Astrocyte of the cerebellum (primary cell): ENCODE results near the gene KCNS1.

Experiments
- DNase-seq: peaks from one replicate; pipeline ENCODE4 v3.0.0-alpha.2; 2011; ENCODE audit warnings: low read depth
- H3K4me3 ChIP-seq: 2 replicates; pipeline ENCODE4 v1.5.1; 2011; ENCODE audit warnings: mild to moderate bottlenecking, low read depth, low read length, moderate library complexity
- in situ Hi-C: cut with HindIII; loops from 2 replicates; pipeline ENCODE4 v1.10.0; 2017; ENCODE audit warnings: low sequenced_read_pairs
- TF ChIP-seq, protein P1 (sequence below): IDR thresholded peaks from 2 replicates; pipeline ENCODE4 v1.5.1; 2012; ENCODE audit warnings: low read length, low read depth, moderate library complexity, mild to moderate bottlenecking; ENCODE audit errors: missing control alignments

KCNS1 gene

GRCh38 chr20:45115386-45115774 is 14.5 kb upstream of the KCNS1 start:
- TF ChIP-seq, protein P1, sequence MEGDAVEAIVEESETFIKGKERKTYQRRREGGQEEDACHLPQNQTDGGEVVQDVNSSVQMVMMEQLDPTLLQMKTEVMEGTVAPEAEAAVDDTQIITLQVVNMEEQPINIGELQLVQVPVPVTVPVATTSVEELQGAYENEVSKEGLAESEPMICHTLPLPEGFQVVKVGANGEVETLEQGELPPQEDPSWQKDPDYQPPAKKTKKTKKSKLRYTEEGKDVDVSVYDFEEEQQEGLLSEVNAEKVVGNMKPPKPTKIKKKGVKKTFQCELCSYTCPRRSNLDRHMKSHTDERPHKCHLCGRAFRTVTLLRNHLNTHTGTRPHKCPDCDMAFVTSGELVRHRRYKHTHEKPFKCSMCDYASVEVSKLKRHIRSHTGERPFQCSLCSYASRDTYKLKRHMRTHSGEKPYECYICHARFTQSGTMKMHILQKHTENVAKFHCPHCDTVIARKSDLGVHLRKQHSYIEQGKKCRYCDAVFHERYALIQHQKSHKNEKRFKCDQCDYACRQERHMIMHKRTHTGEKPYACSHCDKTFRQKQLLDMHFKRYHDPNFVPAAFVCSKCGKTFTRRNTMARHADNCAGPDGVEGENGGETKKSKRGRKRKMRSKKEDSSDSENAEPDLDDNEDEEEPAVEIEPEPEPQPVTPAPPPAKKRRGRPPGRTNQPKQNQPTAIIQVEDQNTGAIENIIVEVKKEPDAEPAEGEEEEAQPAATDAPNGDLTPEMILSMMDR, result no peak
- in situ Hi-C loops, result no loop called here
- DNase-seq, result no peak
- H3K4me3 ChIP-seq, result no peak overlapping the region

- in situ Hi-C loops, result no loop called here
- DNase-seq, result no peak
These were observed 13.8 kb upstream of the KCNS1 start, which contains the start of gene WFDC5 for GRCh38 chr20:45114465-45115385. WFDC5 (minus strand) TSS chr20:45115174; CDS start chr20:45115083, 91 bp downstream.

GRCh38 chr20:45113865-45114264 is 12.9 kb upstream of the KCNS1 start:
- in situ Hi-C loops, result no loop called here
- no peak overlapping the region for H3K4me3 ChIP-seq
- no peak for DNase-seq

More at GRCh38 chr20:45114465-45115385, 13.8 kb upstream of the KCNS1 start, which contains the start of gene WFDC5:
- H3K4me3 ChIP-seq, result no peak within 1 kb of the TSS
- TF ChIP-seq, protein P1, result no peak

DNA sequence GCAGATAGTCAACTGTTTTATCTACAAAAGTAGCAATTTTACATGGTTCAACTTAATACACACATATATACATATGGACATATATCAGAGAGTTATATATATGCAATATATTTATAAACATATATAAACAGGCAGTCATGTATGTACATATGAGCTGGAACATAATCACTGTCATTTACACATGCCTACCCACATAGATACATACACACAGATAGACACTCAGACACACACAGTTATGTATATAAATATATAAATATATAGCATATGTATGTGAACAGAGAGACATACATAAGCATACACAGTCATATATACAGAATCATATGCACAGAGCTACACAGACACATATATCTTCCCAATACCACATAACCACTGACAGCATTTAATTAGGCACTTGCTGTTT is 11.8 kb upstream of the KCNS1 start:
- TF ChIP-seq, protein P1, result no peak
- in situ Hi-C loops, result no loop called here

More at GRCh38 chr20:45113865-45114264, 12.9 kb upstream of the KCNS1 start:
- TF ChIP-seq, protein P1, result no peak

DNA sequence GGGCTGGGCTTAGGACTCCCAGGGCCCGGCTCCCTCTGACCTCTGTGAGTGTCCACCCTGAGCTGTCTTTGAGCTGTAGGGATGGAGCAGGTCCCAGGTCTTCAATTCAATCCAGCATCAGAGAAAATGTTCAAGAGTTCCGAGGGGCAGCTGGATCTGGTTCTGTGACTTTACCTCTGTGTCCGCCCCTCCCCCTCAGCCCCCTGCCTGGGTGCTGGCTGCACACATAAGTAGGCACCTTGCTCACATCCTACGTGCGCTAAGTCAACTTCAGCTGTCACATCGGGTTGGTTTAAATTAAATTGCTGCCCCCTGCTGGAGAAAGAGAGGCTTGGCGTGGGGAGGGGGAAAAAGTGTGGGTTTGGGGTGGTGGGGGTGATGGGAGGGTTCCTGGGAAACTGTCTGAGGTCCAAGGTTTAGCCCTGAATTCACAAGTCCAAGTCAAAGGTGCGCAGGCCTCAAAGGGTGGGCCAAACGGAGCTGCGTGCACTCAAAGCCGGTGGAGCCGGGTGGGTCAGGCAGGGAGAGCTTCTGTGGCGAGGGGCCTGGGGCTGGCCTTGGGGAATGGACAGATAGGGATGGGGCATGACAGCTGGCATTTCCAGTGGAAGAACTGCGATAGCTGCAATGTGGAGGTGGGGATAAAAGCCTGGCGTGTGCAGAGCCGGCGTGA is 11.0 kb upstream of the KCNS1 start:
- H3K4me3 ChIP-seq, result no peak overlapping the region
- in situ Hi-C loops, result no loop called here
- TF ChIP-seq, protein P1, result peak; percentile 56
- no peak for DNase-seq

More for the DNA sequence above, 11.8 kb upstream of the KCNS1 start:
- no peak overlapping the region for H3K4me3 ChIP-seq
- no peak for DNase-seq

DNA sequence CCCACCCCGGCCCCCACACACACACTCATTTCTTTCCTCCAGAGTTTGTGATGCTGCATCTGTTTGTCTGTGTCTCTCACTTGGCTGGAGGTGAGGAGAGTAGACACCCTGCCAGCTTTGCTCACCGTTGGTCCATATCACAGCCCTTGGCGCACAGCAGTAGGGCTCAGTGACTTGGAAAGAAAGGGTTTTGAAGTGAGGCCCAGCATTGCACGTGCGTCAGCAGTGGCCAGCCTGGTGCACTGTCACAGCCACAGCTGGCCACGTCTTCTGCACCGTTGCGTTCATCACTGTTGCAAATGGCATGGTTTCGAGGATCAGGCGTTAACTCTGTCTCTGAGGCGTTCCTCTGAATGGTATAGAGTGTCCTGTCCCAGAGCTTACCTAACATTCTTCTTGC is 10.4 kb upstream of the KCNS1 start:
- in situ Hi-C loops, result no loop called here
- no peak for DNase-seq
- TF ChIP-seq, protein P1, result no peak
- no peak overlapping the region for H3K4me3 ChIP-seq
